OCI-LY1 (cell line): ENCODE results near the gene TACO1.

Source experiments
- H2AFZ ChIP-seq: fragments of 200-600 bp; sonication (generic), shearing (Covaris generic); 2 replicates; pipeline ENCODE4 v1.6.0; 2014; ENCODE audit warnings: antibody characterized with exemption, mild to moderate bottlenecking, low read length
- H3F3A ChIP-seq: fragments of 200-600 bp; sonication (generic), shearing (Covaris generic); 2 replicates; pipeline ENCODE4 v1.6.0; 2014; ENCODE audit warnings: mild to moderate bottlenecking, antibody characterized with exemption, low read length, moderate library complexity; ENCODE audit not compliant: insufficient read depth
- H3K27ac ChIP-seq: fragments of 200-600 bp; sonication (generic); 2 replicates; pipeline ENCODE4 v1.5.1; 2014; ENCODE audit warnings: low read length, mixed run types, mild to moderate bottlenecking, low read depth; ENCODE audit not compliant: poor library complexity, severe bottlenecking
- H3K27me3 ChIP-seq: fragments of 200-600 bp; sonication (generic); 2 replicates; pipeline ENCODE4 v1.6.0; 2014; ENCODE audit warnings: antibody characterized with exemption, mild to moderate bottlenecking, low read length, moderate library complexity; ENCODE audit not compliant: insufficient read depth
- H3K36me3 ChIP-seq: fragments of 200-600 bp; sonication (generic); 2 replicates; pipeline ENCODE4 v1.6.1; 2014; ENCODE audit warnings: mild to moderate bottlenecking, antibody characterized with exemption, low read length, moderate library complexity, mixed read lengths; ENCODE audit not compliant: insufficient read depth
- H3K4me1 ChIP-seq: fragments of 200-600 bp; sonication (generic); 2 replicates; pipeline ENCODE4 v1.5.1; 2014; ENCODE audit warnings: mild to moderate bottlenecking, low read length, moderate library complexity; ENCODE audit not compliant: insufficient read depth, severe bottlenecking
- H3K4me2 ChIP-seq: fragments of 200-600 bp; sonication (generic), shearing (Covaris generic); 2 replicates; pipeline ENCODE4 v1.6.1; 2014; ENCODE audit warnings: low read length
- H3K4me3 ChIP-seq: fragments of 200-600 bp; sonication (generic); 2 replicates; pipeline ENCODE4 v1.5.1; 2014; ENCODE audit warnings: low read length, low read depth, mild to moderate bottlenecking, mixed read lengths; ENCODE audit not compliant: poor library complexity, severe bottlenecking
- H3K79me2 ChIP-seq: fragments of 200-600 bp; shearing (Covaris generic); 2 replicates; pipeline ENCODE4 v1.6.1; 2016; ENCODE audit warnings: mixed run types, low read length, mixed read lengths; ENCODE audit not compliant: insufficient read depth
- H3K9ac ChIP-seq: fragments of 200-600 bp; sonication (generic), shearing (Covaris generic); 2 replicates; pipeline ENCODE4 v1.6.1; 2014; ENCODE audit warnings: mild to moderate bottlenecking, low read length, mixed read lengths
- H3K9me2 ChIP-seq: fragments of 200-600 bp; sonication (generic), shearing (Covaris generic); 2 replicates; pipeline ENCODE4 v1.6.1; 2014; ENCODE audit warnings: low read depth, mild to moderate bottlenecking, low read length, mixed read lengths
- H3K9me3 ChIP-seq: fragments of 200-600 bp; shearing (Covaris generic); 2 replicates; pipeline ENCODE4 v1.6.1; 2014; ENCODE audit warnings: low read length, mixed read lengths
- H4K20me1 ChIP-seq: fragments of 200-600 bp; sonication (generic), shearing (Covaris generic); 2 replicates; pipeline ENCODE4 v1.6.0; 2016; ENCODE audit warnings: mild to moderate bottlenecking, low read length; ENCODE audit not compliant: insufficient read depth
- CTCF ChIP-seq: fragments of 200-600 bp; sonication (generic), shearing (Covaris generic); IDR thresholded peaks from 2 replicates; pipeline ENCODE4 v1.5.1; 2017; ENCODE audit warnings: mild to moderate bottlenecking, antibody characterized with exemption, low read length, moderate library complexity, mixed read lengths
- EZH2 ChIP-seq: fragments of 200-600 bp; sonication (generic), shearing (Covaris generic); IDR thresholded peaks from 2 replicates; pipeline ENCODE4 v1.8.0; 2017; ENCODE audit warnings: borderline replicate concordance, mixed run types, mild to moderate bottlenecking, antibody characterized with exemption, low read length, moderate library complexity, mixed read lengths

The TACO1 gene

DNA sequence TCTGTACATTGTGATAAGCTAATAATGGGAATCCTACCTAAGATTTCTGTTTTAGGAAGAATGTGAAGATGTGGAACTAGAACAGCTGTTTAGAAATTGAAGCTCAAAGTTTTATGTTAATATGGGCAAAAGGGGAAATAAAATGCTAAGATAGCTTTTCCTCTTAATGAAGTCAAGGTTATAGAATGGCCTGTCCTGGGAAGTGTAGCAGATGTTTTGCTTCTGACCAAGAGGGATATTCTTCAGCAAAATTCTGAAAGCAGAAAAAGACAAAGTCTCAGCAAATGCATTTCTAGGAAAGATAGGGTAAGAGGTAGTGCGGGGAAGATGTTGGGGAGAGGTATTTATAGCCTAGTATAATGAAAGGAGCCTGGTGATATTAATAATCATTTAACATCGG is 34.6 kb downstream of the TACO1 start:
- Histone ChIP-seq H3F3A (no peaks in the 10 kb centered on the region), H4K20me1 (no peaks in the 10 kb centered on the region), H2AFZ (no peak overlapping the region), H3K4me1 (no peaks in the 10 kb centered on the region), H3K9me3 (no peaks in the 10 kb centered on the region), H3K4me2 (no peak overlapping the region), H3K9me2 (no peaks in the 10 kb centered on the region), H3K9ac (no peak overlapping the region), H3K27me3 (no peaks in the 10 kb centered on the region), H3K36me3 (peaks cover 19% of the 10 kb centered on the region; the same call in 1 of the 2 replicates), H3K4me3 (no peak overlapping the region), H3K27ac (no peak overlapping the region), H3K79me2 (no peaks in the 10 kb centered on the region)
- TF ChIP-seq EZH2 = no peak
- TF ChIP-seq CTCF = no peak

- no peaks in the 10 kb centered on the region for H4K20me1 ChIP-seq
- no peaks in the 10 kb centered on the region for H3K9me3 ChIP-seq
- no peaks in the 10 kb centered on the region for H3K9me2 ChIP-seq
- no peak overlapping the region for H3K27ac ChIP-seq
- no peak for TF ChIP-seq CTCF
- no peak for TF ChIP-seq EZH2
- no peaks in the 10 kb centered on the region for H3K79me2 ChIP-seq
- no peak overlapping the region for H3K9ac ChIP-seq
- no peaks in the 10 kb centered on the region for H3K4me1 ChIP-seq
- H3K4me2 ChIP-seq = no peak overlapping the region
- H3F3A ChIP-seq = no peaks in the 10 kb centered on the region
- peaks cover 19% of the 10 kb centered on the region; the same call in 1 of the 2 replicates for H3K36me3 ChIP-seq
- no peak overlapping the region for H2AFZ ChIP-seq
- H3K4me3 ChIP-seq = no peak overlapping the region
- no peaks in the 10 kb centered on the region for H3K27me3 ChIP-seq
Measured at GRCh38 chr17:63635787-63636186, 35.1 kb downstream of the TACO1 start.

- peaks cover 15% of the 10 kb centered on the region; the same call in 1 of the 2 replicates for H3K36me3 ChIP-seq
- no peaks in the 10 kb centered on the region for H3K9me2 ChIP-seq
- H3K27ac ChIP-seq = no peak overlapping the region
- no peaks in the 10 kb centered on the region for H3K27me3 ChIP-seq
- H3K4me3 ChIP-seq = no peak overlapping the region
- no peaks in the 10 kb centered on the region for H3K79me2 ChIP-seq
- H3K4me1 ChIP-seq = no peaks in the 10 kb centered on the region
- no peak overlapping the region for H3K9ac ChIP-seq
- H3K9me3 ChIP-seq = no peaks in the 10 kb centered on the region
- no peak overlapping the region for H2AFZ ChIP-seq
- no peaks in the 10 kb centered on the region for H3F3A ChIP-seq
- no peaks in the 10 kb centered on the region for H4K20me1 ChIP-seq
- H3K4me2 ChIP-seq = no peak overlapping the region
- TF ChIP-seq CTCF (no peak), EZH2 (no peak)
Measured at GRCh38 chr17:63639125-63639524, 38.4 kb downstream of the TACO1 start.
